Esophagus squamous epithelium (tissue), 4 donors: Measurements from ENCODE around the gene CSPG4.

Experiments
- POLR2A ChIP-seq, 4 donors: fragments of 450-650 bp; IDR thresholded peaks; one replicate each; pipeline ENCODE4 v1.6.1; 2017; ENCODE audit warnings: antibody characterized with exemption in 4 of 4, mild to moderate bottlenecking in 4 of 4, moderate library complexity in 3 of 4
- TF ChIP-seq, protein P1 (sequence below), 6 experiments: fragments of 450-650 bp in 4 of 6; fragments of 200-600 bp in 2 of 6; sonication (generic) in 2 of 6; IDR thresholded peaks; one replicate each; pipeline ENCODE4 v1.5.1; 2016 to 2019; ENCODE audit warnings: antibody characterized with exemption in 6 of 6, mild to moderate bottlenecking in 4 of 6, moderate library complexity in 4 of 6

DNA sequence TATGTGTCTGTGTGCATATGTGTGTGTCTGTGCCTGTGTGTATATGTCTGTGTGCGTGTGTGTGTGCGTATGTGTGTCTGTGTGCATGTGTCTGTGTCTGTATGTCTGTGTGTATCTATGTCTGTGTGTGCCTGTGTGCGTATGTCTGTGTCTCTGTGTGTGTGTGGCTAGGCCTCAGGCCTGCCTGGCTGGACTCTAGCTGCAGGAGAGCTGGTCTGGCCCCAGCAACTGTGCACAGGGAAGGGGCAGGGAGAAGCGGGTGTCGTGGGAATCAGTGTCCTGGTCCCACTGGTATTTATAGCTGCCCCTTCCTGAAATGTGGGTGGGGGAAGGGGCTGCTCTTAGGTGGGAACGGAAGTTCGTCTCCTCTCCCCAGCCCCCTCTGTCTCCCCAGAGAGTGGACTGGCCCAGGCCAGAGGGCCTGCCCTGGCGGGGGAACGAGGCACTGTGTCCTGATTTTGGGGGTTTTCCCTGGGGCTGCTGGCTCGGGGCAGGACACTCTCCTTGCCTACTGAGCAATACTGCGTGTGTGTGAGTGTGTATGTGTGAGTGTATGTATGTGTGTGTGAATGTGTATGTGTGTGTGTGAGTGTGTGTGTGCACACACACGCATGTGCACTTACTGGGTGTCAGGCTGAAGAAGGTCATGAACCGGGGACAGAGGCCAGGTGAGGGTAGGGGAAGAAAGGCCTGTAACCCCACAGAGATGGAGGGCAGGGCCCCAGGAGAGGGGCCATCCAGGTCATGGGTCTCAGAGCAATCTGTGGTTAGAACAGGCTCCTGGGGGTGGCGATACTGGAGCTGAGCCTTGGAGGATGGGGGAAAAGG is 6.6 kb downstream of the CSPG4 start:
- TF ChIP-seq, protein P1, sequence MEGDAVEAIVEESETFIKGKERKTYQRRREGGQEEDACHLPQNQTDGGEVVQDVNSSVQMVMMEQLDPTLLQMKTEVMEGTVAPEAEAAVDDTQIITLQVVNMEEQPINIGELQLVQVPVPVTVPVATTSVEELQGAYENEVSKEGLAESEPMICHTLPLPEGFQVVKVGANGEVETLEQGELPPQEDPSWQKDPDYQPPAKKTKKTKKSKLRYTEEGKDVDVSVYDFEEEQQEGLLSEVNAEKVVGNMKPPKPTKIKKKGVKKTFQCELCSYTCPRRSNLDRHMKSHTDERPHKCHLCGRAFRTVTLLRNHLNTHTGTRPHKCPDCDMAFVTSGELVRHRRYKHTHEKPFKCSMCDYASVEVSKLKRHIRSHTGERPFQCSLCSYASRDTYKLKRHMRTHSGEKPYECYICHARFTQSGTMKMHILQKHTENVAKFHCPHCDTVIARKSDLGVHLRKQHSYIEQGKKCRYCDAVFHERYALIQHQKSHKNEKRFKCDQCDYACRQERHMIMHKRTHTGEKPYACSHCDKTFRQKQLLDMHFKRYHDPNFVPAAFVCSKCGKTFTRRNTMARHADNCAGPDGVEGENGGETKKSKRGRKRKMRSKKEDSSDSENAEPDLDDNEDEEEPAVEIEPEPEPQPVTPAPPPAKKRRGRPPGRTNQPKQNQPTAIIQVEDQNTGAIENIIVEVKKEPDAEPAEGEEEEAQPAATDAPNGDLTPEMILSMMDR (IDR thresholded peaks at IDR 0.05), result no peak
- TF ChIP-seq POLR2A (IDR thresholded peaks at IDR 0.05), result no peak
